Motor neuron (in vitro differentiated cells): ENCODE measurements around the gene SP140L. TPM values are rescaled to one million over a fixed set of nuclear protein-coding genes. Genes with fewer than 3 reads are reported as not detected.
A peak's percentile ranks its signal among the peaks of the same experiment; 100 is the strongest.
"Not testable (repeated sequence)": the region's sequence is repeated elsewhere in the genome, so short reads cannot be mapped to it uniquely, and the experiment has no call there.

Source experiments
- ATAC-seq, 8 experiments: fragments of 200-7000 bp; cut with Tn5 transposase; replicated peaks in 6 of 8; 2 replicates each; pipeline ENCODE4 v1.8.0; 2021; ENCODE audit warnings: mild to moderate bottlenecking in 8 of 8, moderate library complexity in 8 of 8
- H3K27ac ChIP-seq, 2 donors: fragments of 250-450 bp; sonication (Bioruptor Pico); 2 replicates each; pipeline ENCODE4 v1.9.0; 2021; ENCODE audit warnings: antibody characterized with exemption in 2 of 2, mild to moderate bottlenecking in 2 of 2, moderate library complexity in 1 of 2
- H3K4me1 ChIP-seq, 2 donors: fragments of 250-450 bp; sonication (Bioruptor Pico); replicated peaks in 1 of 2; 2 replicates each; pipeline ENCODE4 v1.6.1; 2021; ENCODE audit warnings: antibody characterized with exemption in 2 of 2, mild to moderate bottlenecking in 2 of 2, moderate library complexity in 1 of 2
- H3K4me3 ChIP-seq, 5 donors: fragments of 250-450 bp; sonication (Bioruptor Pico); 2 replicates each; pipeline ENCODE4 v1.9.0; 2021; ENCODE audit warnings: antibody characterized with exemption in 5 of 5, mild to moderate bottlenecking in 5 of 5, moderate library complexity in 4 of 5
- WGBS, 10 experiments: fragments of 450-650 bp; shearing (Covaris generic); methylation state at CpG; one replicate each; pipeline ENCODE4 v1.0.0; 2022; 5-methylcytosine and 5-hydroxymethylcytosine counted together
- in situ Hi-C, 9 experiments: fragments of 400-800 bp; cut with MboI; loops; one replicate each; pipeline ENCODE4 v1.15.0; 2021; ENCODE audit warnings: low sequenced_read_pairs in 9 of 9, low pct_unique_long_range_greater_than_20kb in 2 of 9; ENCODE audit not compliant: unreplicated experiment in 9 of 9
- total RNA-seq, 8 experiments: library from RNA; unstranded; fragments of 300-600 nt; gene quantifications; 2 replicates each; pipeline versions ENCODE4 v1.2.3 to v1.2.4, GENCODE V29; 2022

SP140L gene
- total RNA-seq, 8 experiments from 2014 or later, result 0.43 to 28.4 (median 2.2) TPM

DNA sequence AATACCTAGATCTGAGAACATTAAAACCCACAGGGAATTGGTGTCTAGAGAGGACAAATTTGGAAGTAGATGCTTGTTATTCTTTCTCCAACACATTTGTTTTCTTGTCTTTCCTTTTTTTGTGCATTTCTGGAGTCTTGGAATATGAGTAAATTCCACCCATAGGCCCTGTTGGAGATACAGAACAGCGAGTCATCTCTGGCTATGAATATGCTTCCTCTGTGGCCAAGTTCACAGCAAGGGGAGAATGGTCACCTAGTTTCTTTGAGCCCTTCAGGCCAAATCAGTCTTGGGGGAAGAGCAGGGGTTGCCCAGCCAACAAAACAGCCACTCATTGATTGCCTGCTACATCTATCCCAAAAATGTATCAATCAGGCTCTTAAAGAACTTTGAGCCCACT is 31.3 kb downstream of the SP140L start:
- WGBS, 10 experiments, result 20 to 100% (median 52%) methylated on average over 1 of the region's 1 CpG; no CpG with 5 or more reads in 6 of the 10 experiments

DNA sequence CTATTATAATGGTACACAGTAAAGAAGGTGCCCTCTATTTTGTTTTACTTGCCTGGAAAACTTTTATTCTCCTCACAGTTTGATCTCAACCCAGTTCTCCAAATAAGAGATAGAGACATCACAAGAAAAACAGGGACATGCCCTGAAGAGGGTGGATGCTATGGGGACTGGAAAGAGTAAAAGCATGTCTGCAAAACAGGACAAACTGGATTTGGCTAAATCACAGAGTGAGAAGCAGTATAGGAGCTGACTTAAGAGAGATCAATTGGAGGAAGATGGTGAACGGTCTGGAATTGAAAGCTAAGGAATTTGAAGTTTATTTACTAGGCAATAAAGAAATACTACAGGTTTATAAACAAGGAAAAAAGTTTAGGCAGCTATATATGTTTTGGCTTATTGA is 33.0 kb downstream of the SP140L start:
- Histone ChIP-seq H3K4me1 (no peaks in the 10 kb centered on the region), H3K4me3 (no peak overlapping the region), H3K27ac (no peak overlapping the region)
- ATAC-seq, result no peak
- in situ Hi-C loops, result no loop called here
- WGBS, 10 experiments, result 0 to 71% (median 32%) methylated on average over 1 of the region's 1 CpG

More for the DNA sequence above, 31.3 kb downstream of the SP140L start:
- ATAC-seq, result peak in 1 of 8 experiments; percentile 66
- Histone ChIP-seq H3K4me3 (no peak overlapping the region), H3K27ac (no peak overlapping the region), H3K4me1 (no peaks in the 10 kb centered on the region)
- in situ Hi-C loops, result no loop called here

DNA sequence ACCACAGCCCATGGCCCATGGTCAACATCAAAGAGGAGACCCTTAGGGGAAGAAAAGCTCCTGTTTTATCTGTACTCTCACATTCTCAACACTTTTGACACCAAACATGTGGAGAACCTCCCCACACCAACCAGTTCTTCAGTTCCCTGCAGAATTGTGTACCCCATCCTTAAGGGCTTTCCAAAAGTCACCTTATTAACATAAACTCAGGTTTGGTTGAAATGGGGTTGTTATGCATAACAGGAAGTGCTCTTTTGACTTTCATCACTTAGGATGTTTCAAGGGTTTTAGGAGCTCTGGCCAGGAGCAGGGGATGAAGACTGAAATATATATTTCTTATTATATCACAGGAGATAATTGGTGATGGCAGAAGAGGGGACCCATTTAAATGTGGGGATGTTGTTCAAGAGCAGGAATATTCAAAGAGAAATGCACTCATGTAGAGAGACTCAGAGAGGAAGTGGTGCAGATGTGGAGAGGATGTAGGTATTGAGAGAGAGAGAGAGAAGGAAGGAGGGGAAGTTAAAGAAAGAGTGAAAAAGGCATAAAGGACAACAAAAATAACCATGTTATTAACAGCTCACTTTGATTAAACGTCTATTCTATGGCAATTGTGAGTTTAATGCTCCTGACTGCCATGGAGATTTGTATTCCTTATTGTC is 35.2 kb downstream of the SP140L start:
- in situ Hi-C loops, result no loop called here
- WGBS, 10 experiments, result 13 to 55% (median 33%) methylated on average over 1 of the region's 1 CpG; no CpG with 5 or more reads in 1 of the 10 experiments
- no peaks in the 10 kb centered on the region for H3K4me1 ChIP-seq
- no peak overlapping the region for H3K27ac ChIP-seq
- H3K4me3 ChIP-seq, result no peak overlapping the region
- no peak for ATAC-seq

DNA sequence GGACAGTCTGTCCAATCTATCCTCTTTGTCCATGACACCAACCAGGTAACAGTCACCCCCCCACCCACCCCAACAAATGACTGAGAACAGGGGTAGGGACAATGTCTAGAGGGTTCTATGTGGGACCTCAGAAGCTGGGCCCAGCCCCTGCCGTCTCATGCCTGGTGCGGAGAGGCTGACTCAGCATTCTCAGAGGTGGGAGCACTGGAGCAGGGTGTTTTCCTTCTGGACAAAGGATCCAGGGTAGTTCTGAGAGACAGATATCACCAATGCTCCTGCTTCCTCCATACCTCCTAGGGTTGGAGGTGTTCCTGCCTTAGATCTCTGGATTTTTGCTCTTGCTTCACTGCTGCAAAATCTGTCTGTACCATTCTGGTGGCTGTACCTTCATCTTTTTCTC is 55.1 kb downstream of the SP140L start:
- no peaks in the 10 kb centered on the region for H3K4me1 ChIP-seq
- no peak overlapping the region for H3K27ac ChIP-seq
- ATAC-seq, result no peak
- no peak overlapping the region for H3K4me3 ChIP-seq
- 80 to 100% methylated on average over 1 of the region's 2 CpGs; no CpG with 5 or more reads in 8 of the 10 experiments for WGBS, 10 experiments
- in situ Hi-C loops, result loop anchor here in 1 of 9 experiments (25.0 kb wide), 1 partner anchor 170 kb away; the partner anchor contains the start of gene SP110

DNA sequence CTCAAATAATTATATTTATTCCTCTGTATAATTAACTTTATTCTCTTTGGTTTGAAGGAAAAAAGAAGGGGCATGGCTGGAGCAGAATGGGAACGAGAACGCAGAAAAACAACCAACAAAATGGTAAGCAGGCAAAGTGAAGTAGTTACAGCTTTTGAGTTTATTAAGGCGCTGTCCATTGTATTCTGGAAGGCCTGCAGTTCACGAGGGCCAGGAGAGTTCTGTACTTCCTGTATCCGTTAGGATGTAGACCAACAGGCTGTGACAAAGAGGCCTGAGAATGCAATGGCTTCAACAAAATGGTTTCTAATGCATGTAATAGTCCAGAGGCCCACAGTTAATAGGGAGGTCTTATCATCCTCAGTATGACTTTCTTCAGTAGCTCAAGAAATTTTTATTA is 56.5 kb downstream of the SP140L start:
- in situ Hi-C loops, result loop anchor here in 1 of 9 experiments (25.0 kb wide), 1 partner anchor 171 kb away; the partner anchor contains the start of gene SP110
- H3K4me3 ChIP-seq, result no peak overlapping the region
- H3K27ac ChIP-seq, result no peak overlapping the region
- ATAC-seq, result no peak
- 11 to 100% (median 80%) methylated on average over 2 to 5 of the region's 5 CpGs; no CpG with 5 or more reads in 2 of the 10 experiments for WGBS, 10 experiments
- no peaks in the 10 kb centered on the region for H3K4me1 ChIP-seq

DNA sequence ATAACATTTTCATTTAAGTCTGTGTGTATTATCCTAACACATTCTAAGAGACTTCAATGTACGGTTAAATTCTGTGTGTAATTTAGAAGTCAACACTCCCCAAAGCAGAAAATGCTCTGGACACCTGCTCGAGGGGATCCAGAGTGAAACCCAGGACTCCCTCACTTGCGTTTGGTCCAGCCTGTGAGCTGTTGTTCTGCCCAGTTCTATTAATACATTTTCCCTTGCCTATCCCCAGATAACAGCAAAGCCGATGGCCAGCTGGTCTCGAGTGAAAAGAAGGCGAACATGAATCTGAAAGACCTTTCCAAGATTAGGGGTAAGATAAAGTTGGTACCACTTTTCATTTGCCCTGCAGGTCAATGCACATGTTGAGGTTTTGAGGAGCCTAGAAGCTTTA is 58.0 kb downstream of the SP140L start:
- Histone ChIP-seq H3K27ac (no peak overlapping the region), H3K4me3 (no peak overlapping the region), H3K4me1 (no peaks in the 10 kb centered on the region)
- in situ Hi-C loops, result loop anchor here in 1 of 9 experiments (25.0 kb wide), 1 partner anchor 173 kb away; the partner anchor contains the start of gene SP110
- WGBS, 10 experiments, result 40 to 90% (median 82%) methylated on average over 1 to 6 of the region's 6 CpGs; no CpG with 5 or more reads in 1 of the 10 experiments
- no peak for ATAC-seq

DNA sequence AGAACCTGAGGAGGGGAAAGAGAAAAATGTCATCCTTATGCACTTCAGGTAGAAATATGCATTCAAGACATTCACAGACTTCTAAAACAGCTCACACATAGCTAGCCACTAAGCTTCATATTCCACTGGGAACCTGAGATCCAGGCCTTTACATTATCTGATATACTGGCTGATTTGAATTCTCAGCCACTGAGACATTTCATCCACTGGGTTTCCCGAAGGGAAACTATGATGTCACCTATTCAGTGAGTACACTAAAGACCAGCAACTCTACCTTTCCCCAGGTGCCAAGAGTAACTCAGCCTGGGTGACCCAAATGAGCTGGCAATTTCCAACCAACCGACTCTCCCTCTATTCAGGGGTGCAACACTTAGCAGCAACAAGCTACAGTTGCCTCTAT is 67.3 kb downstream of the SP140L start:
- in situ Hi-C loops, result loop anchor here in 1 of 9 experiments (25.0 kb wide), 1 partner anchor 182 kb away; the partner anchor contains the start of gene SP110
- WGBS, 10 experiments, result 0 to 100% (median 50%) methylated on average over 1 of the region's 2 CpGs; no CpG with 5 or more reads in 4 of the 10 experiments
- Histone ChIP-seq H3K4me1 (no peaks in the 10 kb centered on the region), H3K27ac (no peak overlapping the region), H3K4me3 (no peak overlapping the region)
- ATAC-seq, result no peak

DNA sequence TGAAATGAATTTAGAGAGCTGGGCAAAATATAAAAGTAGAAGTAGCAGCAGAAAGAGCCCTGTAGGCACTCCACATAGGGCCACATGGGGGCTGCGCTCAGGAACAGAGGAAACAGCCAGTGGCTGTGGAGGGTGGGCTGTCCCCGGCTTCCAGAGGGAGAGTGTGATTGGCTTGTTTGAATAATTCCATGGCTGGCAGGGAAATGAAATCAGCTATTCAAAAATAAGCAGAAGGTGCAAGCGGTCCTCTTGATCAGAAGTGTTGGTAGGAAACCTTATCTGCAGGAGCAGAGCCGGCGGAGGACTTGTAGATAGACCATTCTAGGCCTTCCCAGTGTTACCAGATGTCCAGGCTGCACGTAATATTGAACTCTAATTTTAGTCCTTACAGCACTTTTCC is 71.7 kb downstream of the SP140L start:
- in situ Hi-C loops, result loop anchor here in 1 of 9 experiments (25.0 kb wide), 1 partner anchor 186 kb away; the partner anchor contains the start of gene SP110
- ATAC-seq, H3K27ac ChIP-seq, H3K4me1 ChIP-seq, H3K4me3 ChIP-seq: not testable (repeated sequence)
- 60 to 100% (median 77%) methylated on average over 1 to 6 of the region's 6 CpGs; no CpG with 5 or more reads in 2 of the 10 experiments for WGBS, 10 experiments

DNA sequence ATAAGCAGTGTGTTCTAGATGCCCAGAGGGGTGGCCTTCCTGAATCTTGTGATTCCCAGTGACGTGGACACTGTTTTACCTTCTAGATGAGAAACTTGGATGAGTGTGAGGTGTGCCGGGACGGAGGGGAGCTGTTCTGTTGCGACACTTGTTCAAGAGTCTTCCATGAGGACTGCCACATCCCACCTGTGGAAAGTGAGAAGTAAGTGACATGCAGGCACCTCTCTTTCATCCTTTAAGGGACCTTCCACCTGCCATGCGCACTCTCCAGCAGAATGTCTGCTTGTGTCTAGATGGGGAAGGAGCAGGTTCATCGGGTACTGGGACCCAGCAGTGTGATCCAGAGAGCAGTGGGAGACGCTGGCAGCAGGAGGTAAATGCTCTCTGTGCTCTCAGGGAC is 73.0 kb downstream of the SP140L start:
- Histone ChIP-seq H3K4me1 (no peaks in the 10 kb centered on the region), H3K27ac (no peak overlapping the region), H3K4me3 (no peak overlapping the region)
- 89 to 100% (median 100%) methylated on average over 1 to 3 of the region's 7 CpGs; no CpG with 5 or more reads in 7 of the 10 experiments for WGBS, 10 experiments
- no peak for ATAC-seq
- in situ Hi-C loops, result no loop called here

DNA sequence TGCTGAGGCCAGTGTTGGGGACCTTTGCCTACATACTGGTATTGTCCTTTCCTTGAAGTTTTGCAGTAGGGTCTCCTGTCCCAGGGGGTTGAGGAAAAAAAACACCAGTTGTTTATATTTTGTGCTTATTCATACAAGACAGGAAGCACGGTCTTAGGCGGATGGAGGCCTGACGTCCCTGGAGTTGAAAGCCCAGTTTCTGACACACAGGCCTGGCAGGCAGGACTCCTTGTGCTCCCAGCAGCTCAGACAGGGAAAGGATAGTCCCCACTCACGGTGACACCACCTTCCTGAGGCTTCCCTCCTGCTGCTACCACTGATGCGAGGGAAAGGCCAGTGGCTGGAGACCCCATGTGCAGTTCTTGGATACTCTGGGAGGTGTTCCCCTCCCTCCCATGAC is 73.5 kb downstream of the SP140L start:
- 40 to 90% (median 71%) methylated on average over 1 to 4 of the region's 5 CpGs; no CpG with 5 or more reads in 6 of the 10 experiments for WGBS, 10 experiments

DNA sequence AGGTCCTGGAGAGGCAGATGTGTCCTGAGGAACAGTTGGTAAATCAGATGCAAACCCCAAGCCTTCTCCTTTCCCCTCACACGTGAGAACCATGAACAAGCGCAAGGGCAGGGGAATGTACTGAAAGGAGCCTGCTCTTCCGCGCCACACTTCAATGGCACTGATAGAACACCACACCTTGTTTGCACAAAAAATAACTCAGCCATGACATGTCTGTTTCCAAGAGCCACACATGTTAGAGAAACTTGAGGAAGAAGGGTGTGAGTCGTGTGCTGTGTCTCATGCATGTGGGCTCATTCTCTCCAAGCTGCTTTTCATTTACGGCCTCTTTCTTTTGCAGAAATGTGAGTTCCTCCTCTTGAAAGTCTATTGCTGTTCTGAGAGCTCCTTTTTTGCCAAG is 74.0 kb downstream of the SP140L start:
- H3K27ac ChIP-seq, H3K4me1 ChIP-seq, ATAC-seq, in situ Hi-C loops, H3K4me3 ChIP-seq: not testable (repeated sequence)
- whole genome bisulfite sequencing, 10 experiments, result no CpG with 5 or more reads among the region's 6 CpGs

More for the DNA sequence above, 73.5 kb downstream of the SP140L start:
- no peaks in the 10 kb centered on the region for H3K4me1 ChIP-seq
- no peak overlapping the region for H3K27ac ChIP-seq
- ATAC-seq, result no peak
- in situ Hi-C loops, result no loop called here
- no peak overlapping the region for H3K4me3 ChIP-seq

DNA sequence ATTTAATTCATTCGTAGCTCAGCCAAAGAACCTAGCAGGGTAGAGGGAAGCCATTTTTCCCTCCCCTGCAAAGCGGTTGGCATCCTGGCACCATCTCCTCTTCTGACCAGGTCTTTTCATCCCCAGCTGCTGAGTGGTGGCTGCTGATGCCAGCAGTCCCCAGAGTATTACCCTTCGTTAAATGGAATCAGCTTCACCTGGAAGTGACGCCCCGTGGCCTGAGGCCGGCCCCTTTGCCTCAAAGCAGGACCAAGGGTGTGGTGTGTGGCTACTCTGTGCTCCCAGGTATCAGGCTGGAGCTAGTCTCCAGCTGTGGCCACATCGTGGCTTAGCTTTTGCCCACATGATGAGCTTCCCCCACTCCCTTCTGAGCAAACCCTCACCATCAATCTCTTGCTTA is 76.8 kb downstream of the SP140L start:
- 80 to 100% (median 90%) methylated on average over 1 to 6 of the region's 7 CpGs; no CpG with 5 or more reads in 3 of the 10 experiments for WGBS, 10 experiments
- H3K27ac ChIP-seq, result no peak overlapping the region
- ATAC-seq, result no peak
- H3K4me3 ChIP-seq, result no peak overlapping the region
- H3K4me1 ChIP-seq, result no peaks in the 10 kb centered on the region
- in situ Hi-C loops, result no loop called here

DNA sequence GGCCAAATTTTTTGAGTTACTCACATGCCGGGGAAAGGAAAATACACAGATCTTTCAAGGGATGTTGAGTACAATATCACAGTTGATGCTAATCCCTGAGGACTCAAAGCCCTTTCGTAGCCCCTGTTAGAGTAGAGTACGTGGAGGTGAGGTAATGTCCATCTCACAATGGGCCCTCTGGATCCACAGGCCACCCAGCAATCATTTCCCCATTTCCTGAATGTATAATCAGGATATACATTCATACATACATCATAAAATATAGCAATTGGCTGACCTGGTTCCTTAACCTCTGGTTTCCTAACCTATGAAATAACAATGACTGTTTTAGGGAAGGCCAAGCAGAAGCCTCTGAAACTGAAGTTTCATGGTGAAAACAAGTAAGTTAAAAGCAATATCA is 78.8 kb downstream of the SP140L start:
- H3K4me1 ChIP-seq, result no peaks in the 10 kb centered on the region
- 75 to 100% (median 90%) methylated on average over 1 to 3 of the region's 3 CpGs; no CpG with 5 or more reads in 6 of the 10 experiments for WGBS, 10 experiments
- ATAC-seq, result no peak
- H3K27ac ChIP-seq, result no peak overlapping the region
- H3K4me3 ChIP-seq, result no peak overlapping the region
- in situ Hi-C loops, result no loop called here
